GM12878 (cell line): Measurements from ENCODE around the gene RAE1. TPM values are rescaled to one million over a fixed set of nuclear protein-coding genes. Genes with fewer than 3 reads are reported as not detected.

Source experiments
- ATAC-seq: fragments of 200-7000 bp; cut with Tn5 transposase; 3 replicates; pipeline ENCODE4 v1.9.1; 2020; ENCODE audit warnings: mild to moderate bottlenecking, moderate library complexity
- BruUV-seq: library from RNA; stranded (reverse); fragments of 400-500 nt; replicated peaks from 2 replicates; lab custom pipeline; 2021; lab: Mats Ljungman, UMichigan
- CTCF ChIA-PET: fragments of 300-600 bp; sonication (Branson Sonifier 250); formaldehyde crosslinking; extraction: SDS; loops from one replicate; lab custom pipeline; 2021; ENCODE audit warnings: inconsistent platforms; lab: Yijun Ruan, JAX
- POLR2A ChIA-PET: fragments of 350-600 bp; formaldehyde crosslinking; extraction: SDS; loops from one replicate; lab custom pipeline; 2021; ENCODE audit warnings: inconsistent platforms; lab: Charles Lee
- RAD21 ChIA-PET: fragments of 300-600 bp; sonication (Branson Sonifier 250); formaldehyde crosslinking; loops from one replicate; lab custom pipeline; 2023; ENCODE audit warnings: antibody characterized with exemption; ENCODE audit not compliant: unreplicated experiment; lab: Charles Lee
- SMC1A ChIA-PET: fragments of 300-600 bp; sonication (Branson Sonifier 250); formaldehyde crosslinking; loops from one replicate; lab custom pipeline; 2023; ENCODE audit not compliant: unreplicated experiment, uncharacterized antibody; lab: Charles Lee
- DNase-seq: peaks from one replicate; pipeline ENCODE4 v3.0.0-alpha.2; 2011; ENCODE audit warnings: low read depth, low spot score
- FAIRE-seq: peaks from 3 replicates; lab custom pipeline; 2011; peaks lifted over from hg19 to GRCh38; lab: Jason Lieb, UNC
- H2AFZ ChIP-seq: 2 replicates; pipeline ENCODE4 v1.6.0; 2011; ENCODE audit warnings: low read depth, low read length, control low read depth; ENCODE audit not compliant: control insufficient read depth
- H3K27ac ChIP-seq: 2 replicates; pipeline ENCODE4 v1.5.1; 2011; ENCODE audit warnings: control low read depth; ENCODE audit not compliant: control insufficient read depth, insufficient read depth
- H3K27me3 ChIP-seq, 2 experiments: replicated peaks in 1 of 2; 2 replicates each; pipeline versions ENCODE4 v1.6.0 to v1.6.1; 2011; ENCODE audit warnings: low read length in 1 of 2; ENCODE audit not compliant: control insufficient read depth in 2 of 2, insufficient read depth in 2 of 2
- H3K36me3 ChIP-seq, 2 experiments: 2 replicates each; pipeline ENCODE4 v1.5.1; 2011; ENCODE audit warnings: low read length in 1 of 2; ENCODE audit not compliant: control insufficient read depth in 2 of 2, insufficient read depth in 2 of 2
- H3K4me1 ChIP-seq: 2 replicates; pipeline ENCODE4 v1.6.1; 2011; ENCODE audit warnings: mild to moderate bottlenecking, low read length, moderate library complexity, mixed read lengths; ENCODE audit not compliant: control insufficient read depth, insufficient read depth
- H3K4me2 ChIP-seq: 2 replicates; pipeline ENCODE4 v1.6.0; 2011; ENCODE audit warnings: control low read depth; ENCODE audit not compliant: control insufficient read depth, insufficient read depth
- H3K4me3 ChIP-seq: fragments of 200-600 bp; sonication (generic); 2 replicates; pipeline ENCODE4 v1.5.1; 2016
- H3K79me2 ChIP-seq: 2 replicates; pipeline ENCODE4 v1.6.0; 2011; ENCODE audit warnings: low read length; ENCODE audit not compliant: control insufficient read depth, insufficient read depth
- H3K9ac ChIP-seq: 2 replicates; pipeline ENCODE4 v1.8.0; 2011; ENCODE audit warnings: low read length, control low read depth, mixed read lengths; ENCODE audit not compliant: control insufficient read depth, insufficient read depth
- H3K9me3 ChIP-seq: replicated peaks from 3 replicates; pipeline ENCODE4 v1.5.1; 2011; ENCODE audit warnings: mild to moderate bottlenecking, low read length; ENCODE audit not compliant: control insufficient read depth, insufficient read depth
- H4K20me1 ChIP-seq: 2 replicates; pipeline ENCODE4 v1.6.0; 2011; ENCODE audit not compliant: control insufficient read depth, insufficient read depth
- ATF3 ChIP-seq: IDR thresholded peaks from 2 replicates; pipeline ENCODE4 v1.6.1; 2011; ENCODE audit warnings: low read depth, mild to moderate bottlenecking, low read length, moderate library complexity, borderline replicate concordance; ENCODE audit errors: extremely low read depth
- POLR2A ChIP-seq: IDR thresholded peaks from 2 replicates; pipeline ENCODE4 v1.6.1; 2011; ENCODE audit warnings: low read depth, mild to moderate bottlenecking, low read length
- POU2F2 ChIP-seq: IDR thresholded peaks from 3 replicates; pipeline ENCODE4 v1.6.1; 2011; ENCODE audit warnings: low read depth, mild to moderate bottlenecking, low read length, borderline replicate concordance
- WGBS: methylation state at CpG from one replicate; pipeline ENCODE4 v1.1.6; 2016; ENCODE audit warnings: low lambda C conversion rate; ENCODE audit not compliant: insufficient replicate concordance, insufficient coverage; ENCODE audit errors: missing lambda C conversion rate; 5-methylcytosine and 5-hydroxymethylcytosine counted together
- in situ Hi-C: fragments of 300-500 bp; cut with MboI; formaldehyde crosslinking; loops from 9 replicates; pipeline ENCODE4 v1.14.3; 2018; ENCODE audit warnings: mixed read lengths
- intact Hi-C: fragments of 100-400 bp; cut with micrococcal nuclease; formaldehyde crosslinking; loops from one replicate; pipeline ENCODE4 v1.14.2; 2022; ENCODE audit not compliant: unreplicated experiment
- polyA plus RNA-seq, 11 experiments: library from polyadenylated mRNA; depleted of rRNA in 4 of 11; unstranded in 6 of 11; stranded (reverse) in 5 of 11; fragments of >200 nt; fragmentation: Nextera tagmentation in 4 of 11; fragmentation: Illumina TruSeq in 1 of 11; extraction: Ambion mirVana in 4 of 11; extraction: Trizol in 1 of 11; gene quantifications; 1 replicate in 1 of 11; 2 replicates in 10 of 11; pipeline versions ENCODE4 v1.2.1 to v1.2.3, GENCODE V29; 2011 to 2016; ENCODE audit warnings: inconsistent platforms in 2 of 11, missing spikeins in 2 of 11, low read depth in 1 of 11
- total RNA-seq, 4 experiments: library from RNA; depleted of rRNA in 3 of 4; stranded (reverse); fragments of >200 nt in 3 of 4; fragmentation: Illumina TruSeq in 1 of 4; extraction: Trizol in 1 of 4; gene quantifications; 2 replicates each; pipeline versions ENCODE4 v1.2.1 to v1.2.3, GENCODE V29; 2013 to 2021

RAE1 gene
- total and polyA plus RNA-seq, 10 of the 15 experiments (the other 5 are each of a cell fraction or from before 2014, with no cell fraction given): 28.7 to 107 (median 49.3) TPM

GRCh38 chr20:57401565-57401918, 50.5 kb downstream of the RAE1 start:
- ATAC-seq: no peak
- in situ Hi-C loops (loop anchor here (5.0 kb wide), 1 partner anchor 81 kb away; no protein-coding TSS in a partner anchor), intact Hi-C loops (no loop called here)
- no peaks in the 10 kb centered on the region for H3K9me3 ChIP-seq
- H3K27me3 ChIP-seq: no peaks in the 10 kb centered on the region
- TF ChIP-seq POLR2A (0 out of 2 replicates have a peak, but pooled peaks have one; percentile 1), POU2F2 (0 out of 3 replicates have a peak, but pooled peaks have one; percentile 24), ATF3 (no peak)
- peak overlapping the region; percentile 99; the same call in 1 of the 2 replicates for H3K4me2 ChIP-seq
- H3K36me3 ChIP-seq: peaks cover 34 to 44% of the 10 kb centered on the region in 2 experiments
- no peak overlapping the region for H2AFZ ChIP-seq
- H3K9ac ChIP-seq: no peak overlapping the region
- ChIA-PET POLR2A (interaction anchor here (0.7 to 6.9 kb wide), 11 partner anchors 9 to 95 kb away, joined by 3 to 58 read pairs (median 4); partner anchors contain the start of gene RBM38), RAD21 (interaction anchor here (1.1 to 4.8 kb wide), 8 partner anchors 11 to 81 kb away, joined by 3 to 52 read pairs (median 6); partner anchors contain the start of gene RBM38), SMC1A (interaction anchor here (1.1 to 2.2 kb wide), 11 partner anchors 10 to 97 kb away, joined by 3 to 13 read pairs (median 4); no protein-coding TSS in a partner anchor), CTCF (interaction anchor here (0.7 to 3.9 kb wide), 11 partner anchors 20 to 216 kb away, joined by 3 to 26 read pairs (median 4); no protein-coding TSS in a partner anchor)
- H4K20me1 ChIP-seq: peaks cover 3% of the 10 kb centered on the region
- no peak for DNase-seq
- H3K27ac ChIP-seq: peak overlapping the region; percentile 97
- WGBS: 97% methylated on average over 7 of the region's 7 CpGs
- no TSS peak for BruUV-seq
- peaks cover 64% of the 10 kb centered on the region for H3K79me2 ChIP-seq
- peak overlapping the region; percentile 72; the same call in 1 of the 2 replicates for H3K4me3 ChIP-seq
- H3K4me1 ChIP-seq: peaks cover 49% of the 10 kb centered on the region
- FAIRE-seq: no peak
